ENCODE measurements around the gene ISL2.

ISL2 gene

DNA sequence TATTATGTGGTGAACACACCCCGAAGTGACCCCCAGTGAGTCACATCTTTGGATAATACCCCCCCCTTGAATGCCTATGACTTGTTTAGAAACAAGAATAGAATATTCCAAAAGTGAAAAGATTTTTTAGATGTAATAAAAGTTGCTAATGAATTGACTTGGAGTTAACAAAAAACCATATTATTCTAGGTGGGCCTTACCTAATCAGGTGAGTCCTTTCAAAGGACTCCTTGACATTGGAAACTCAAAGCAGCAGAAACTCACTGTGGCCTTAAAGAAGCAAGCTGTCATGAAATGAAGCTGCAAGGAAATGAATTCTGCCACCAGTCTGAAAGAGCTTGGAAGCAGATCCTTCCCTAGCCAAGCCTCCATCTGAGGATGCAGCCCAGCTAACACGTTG lies 10.9 kb upstream of the ISL2 start:
- ChIA-PET CTCF (no interaction called here), POLR2A (no interaction called here)
- TF ChIP-seq, protein P1, sequence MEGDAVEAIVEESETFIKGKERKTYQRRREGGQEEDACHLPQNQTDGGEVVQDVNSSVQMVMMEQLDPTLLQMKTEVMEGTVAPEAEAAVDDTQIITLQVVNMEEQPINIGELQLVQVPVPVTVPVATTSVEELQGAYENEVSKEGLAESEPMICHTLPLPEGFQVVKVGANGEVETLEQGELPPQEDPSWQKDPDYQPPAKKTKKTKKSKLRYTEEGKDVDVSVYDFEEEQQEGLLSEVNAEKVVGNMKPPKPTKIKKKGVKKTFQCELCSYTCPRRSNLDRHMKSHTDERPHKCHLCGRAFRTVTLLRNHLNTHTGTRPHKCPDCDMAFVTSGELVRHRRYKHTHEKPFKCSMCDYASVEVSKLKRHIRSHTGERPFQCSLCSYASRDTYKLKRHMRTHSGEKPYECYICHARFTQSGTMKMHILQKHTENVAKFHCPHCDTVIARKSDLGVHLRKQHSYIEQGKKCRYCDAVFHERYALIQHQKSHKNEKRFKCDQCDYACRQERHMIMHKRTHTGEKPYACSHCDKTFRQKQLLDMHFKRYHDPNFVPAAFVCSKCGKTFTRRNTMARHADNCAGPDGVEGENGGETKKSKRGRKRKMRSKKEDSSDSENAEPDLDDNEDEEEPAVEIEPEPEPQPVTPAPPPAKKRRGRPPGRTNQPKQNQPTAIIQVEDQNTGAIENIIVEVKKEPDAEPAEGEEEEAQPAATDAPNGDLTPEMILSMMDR (IDR thresholded peaks at IDR 0.05; ENCODE audit: control extremely low read depth, extremely low read depth, low read depth, missing control alignments): no peak
- DNase-seq (ENCODE audit: extremely low spot score): no peak

DNA sequence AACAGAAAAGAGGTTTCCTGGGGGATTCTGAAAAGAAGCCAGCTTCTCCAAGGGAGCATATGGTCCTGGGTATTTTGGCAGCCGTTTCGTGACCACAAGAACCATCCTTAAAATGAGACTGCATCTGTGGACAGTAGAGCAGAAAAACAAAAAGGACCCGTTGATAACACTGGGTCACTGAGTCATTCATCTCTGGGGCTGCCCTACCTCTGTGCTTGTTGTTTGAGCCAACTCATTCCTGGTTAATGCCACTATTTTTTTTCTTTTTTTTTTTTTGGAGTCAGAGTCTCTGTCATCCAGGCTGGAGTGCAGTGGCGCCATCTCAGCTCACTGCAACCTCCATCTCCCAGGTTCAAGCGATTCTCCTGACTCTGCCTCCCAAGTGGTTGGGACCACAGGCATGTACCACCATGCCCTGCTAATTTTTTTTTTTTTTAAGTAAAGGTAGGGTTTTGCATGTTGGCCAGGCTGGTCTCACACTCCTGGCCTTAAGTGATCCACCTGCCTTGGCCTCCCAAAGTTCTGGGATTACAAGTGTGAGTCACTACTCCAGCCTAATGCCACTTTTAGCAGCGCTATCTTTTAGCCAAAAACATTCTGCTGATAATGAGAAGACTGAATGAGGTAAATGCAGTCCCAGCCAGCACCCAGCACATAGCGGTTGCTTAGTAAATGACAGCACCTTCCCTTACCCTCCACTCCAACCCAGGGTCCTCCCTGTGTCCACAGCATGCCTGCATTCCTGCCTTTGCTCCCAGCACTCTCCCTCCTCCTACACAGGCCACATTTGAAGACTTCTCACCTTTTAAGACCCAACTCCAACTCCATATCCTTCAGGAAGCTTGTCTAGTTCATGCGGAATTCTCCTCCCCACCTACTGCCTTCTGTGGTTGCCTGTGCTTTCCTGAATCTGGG lies 9.1 kb upstream of the ISL2 start:
- ChIA-PET POLR2A (no interaction called here), CTCF (no interaction called here)
- no peak for DNase-seq (ENCODE audit: extremely low spot score)

DNA sequence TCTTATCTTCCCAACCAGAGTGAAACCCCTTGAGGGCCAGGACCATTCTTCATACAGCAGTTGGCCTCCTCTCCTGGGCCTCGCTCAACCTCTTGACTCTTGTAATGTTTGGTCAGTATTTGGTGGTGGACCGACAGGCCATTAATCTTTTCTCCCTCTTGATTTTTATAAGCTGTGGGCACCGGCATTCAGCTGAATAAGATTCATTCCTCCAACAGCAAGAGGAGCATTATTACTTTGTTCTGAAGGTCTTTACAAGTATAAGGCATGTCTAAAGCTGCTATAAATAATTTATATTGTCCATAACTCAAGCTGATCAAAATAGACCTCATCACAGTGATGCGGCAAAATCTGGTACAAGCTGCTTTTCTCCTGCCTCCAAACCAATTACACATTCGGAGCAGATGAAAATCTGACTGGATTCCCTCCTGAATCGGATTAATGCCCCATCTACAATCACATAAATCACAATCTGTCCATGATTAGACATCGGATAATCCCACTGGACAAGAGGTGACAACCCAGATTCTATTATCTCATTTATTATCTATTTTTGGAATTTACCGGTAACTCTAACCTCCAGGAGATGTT lies 8.4 kb upstream of the ISL2 start:
- DNase-seq (ENCODE audit: extremely low spot score): no peak
- ChIA-PET POLR2A (no interaction called here), CTCF (no interaction called here)
- TF ChIP-seq, protein P1 (IDR thresholded peaks at IDR 0.05; ENCODE audit: control extremely low read depth, extremely low read depth, low read depth, missing control alignments): no peak

More for the DNA sequence above, 9.1 kb upstream of the ISL2 start:
- TF ChIP-seq, protein P1 (IDR thresholded peaks at IDR 0.05; ENCODE audit: control extremely low read depth, extremely low read depth, low read depth, missing control alignments): no peak

DNA sequence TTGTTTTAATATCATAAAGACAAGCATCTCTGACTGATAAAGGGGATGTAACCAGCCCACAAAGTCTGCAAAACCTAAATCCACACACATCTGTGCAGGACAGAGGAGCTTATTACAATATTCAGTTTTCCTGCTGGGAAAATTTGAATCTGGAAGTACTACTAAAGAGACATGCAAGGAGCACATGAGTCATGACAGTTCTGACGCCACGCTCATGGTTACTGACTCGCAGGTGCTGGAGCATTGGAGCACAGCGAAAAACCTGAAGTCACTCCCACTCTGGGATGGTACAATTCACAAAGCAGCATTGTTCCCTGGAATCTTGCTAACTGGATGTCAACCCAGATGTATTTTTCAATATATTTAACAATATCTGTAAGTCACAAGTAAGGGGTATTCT lies 7.6 kb upstream of the ISL2 start:
- POLR2A ChIA-PET: no interaction called here
- CTCF ChIA-PET: interaction anchor here (1.9 to 2.9 kb wide), 4 partner anchors 9 to 143 kb away, joined by 7 to 11 read pairs (median 8); no protein-coding TSS in a partner anchor
- TF ChIP-seq, protein P1 (IDR thresholded peaks at IDR 0.05; ENCODE audit: control extremely low read depth, extremely low read depth, low read depth, missing control alignments): no peak
- DNase-seq (ENCODE audit: extremely low spot score): no peak

DNA sequence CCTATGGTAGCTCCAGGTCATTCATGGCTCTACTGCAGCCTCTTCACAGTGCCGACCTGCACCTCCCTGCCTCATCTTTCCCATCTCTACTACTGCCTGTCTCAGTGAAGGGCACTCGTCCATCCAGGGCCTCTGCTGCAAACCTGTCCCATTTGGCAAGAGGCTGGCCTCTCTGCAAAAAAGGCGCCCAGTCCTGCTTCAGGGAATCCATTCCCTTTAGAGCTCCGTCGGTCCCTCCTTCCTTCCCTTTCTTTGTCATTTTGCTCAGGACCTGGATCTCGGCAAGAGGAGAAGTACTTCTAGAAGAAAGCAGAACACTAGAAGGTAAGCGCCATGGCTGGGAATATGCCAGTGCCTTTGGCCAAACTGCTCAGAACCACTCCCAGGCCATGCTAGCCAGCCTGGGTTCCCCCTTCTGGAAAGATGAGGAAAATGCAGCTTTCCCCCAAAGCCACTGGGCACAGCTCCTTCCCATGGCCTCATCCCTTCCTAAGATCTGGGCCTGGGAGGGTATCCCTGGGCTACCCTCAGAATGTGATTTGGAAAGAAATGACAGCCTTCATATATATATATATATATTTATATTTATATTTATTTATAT lies 6.4 kb upstream of the ISL2 start:
- DNase-seq (ENCODE audit: extremely low spot score): no peak
- ChIA-PET CTCF (interaction anchor here (1.0 to 2.9 kb wide), 9 partner anchors 11 to 145 kb away, joined by 3 to 12 read pairs (median 7); no protein-coding TSS in a partner anchor), POLR2A (interaction anchor here (0.5 to 0.7 kb wide), 2 partner anchors 24 to 214 kb away, joined by 3 to 4 read pairs; no protein-coding TSS in a partner anchor)
- TF ChIP-seq, protein P1 (IDR thresholded peaks at IDR 0.05; ENCODE audit: control extremely low read depth, extremely low read depth, low read depth, missing control alignments): peak; percentile 30

DNA sequence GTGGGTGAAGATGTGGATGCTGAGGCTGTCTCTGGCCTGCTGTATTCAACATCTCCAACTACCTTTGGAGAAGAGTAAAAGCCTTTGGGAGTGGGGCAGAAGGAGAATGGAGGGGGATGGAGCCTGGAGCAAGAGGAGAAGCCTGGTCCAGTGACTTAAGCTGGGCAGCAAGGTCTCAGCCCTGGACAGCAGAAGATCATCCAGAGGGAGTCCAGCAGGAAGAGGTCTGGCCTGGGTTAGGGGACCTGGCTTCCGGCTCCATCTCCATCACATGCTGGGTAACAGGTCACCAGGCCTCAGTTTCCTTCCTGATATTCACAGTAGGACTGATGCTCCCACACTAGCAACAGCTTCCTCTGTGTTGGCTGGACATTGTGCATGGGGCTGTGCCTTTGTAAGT lies 3.8 kb upstream of the ISL2 start:
- CTCF ChIA-PET: interaction anchor here (0.9 to 2.7 kb wide), 8 partner anchors 9 to 182 kb away, joined by 3 to 17 read pairs (median 5); no protein-coding TSS in a partner anchor
- DNase-seq (ENCODE audit: extremely low spot score): no peak
- TF ChIP-seq, protein P1 (IDR thresholded peaks at IDR 0.05; ENCODE audit: control extremely low read depth, extremely low read depth, low read depth, missing control alignments): no peak
- POLR2A ChIA-PET: no interaction called here
